ENCODE measurements around the gene VDAC1.
"Not testable (repeated sequence)": the region's sequence is repeated elsewhere in the genome, so short reads cannot be mapped to it uniquely, and the experiment has no call there.

Gene VDAC1

GRCh38 chr5:133983674-133984073 is 21.1 kb downstream of the VDAC1 start:
- Histone ChIP-seq H3K9ac (ENCODE audit: low read depth in 1 of 2, low read length in 2 of 2) (no peak overlapping the region), H3K36me3 (ENCODE audit: control insufficient read depth in 1 of 2, insufficient read depth in 2 of 2, low read length in 2 of 2) (peaks cover 10 to 83% of the 10 kb centered on the region in 2 donors), H3K4me1 (ENCODE audit: control insufficient read depth in 1 of 2, insufficient read depth in 2 of 2, low read length in 2 of 2) (no peaks in the 10 kb centered on the region), H3K9me3 (ENCODE audit: control insufficient read depth in 1 of 2, low read length in 2 of 2) (no peaks in the 10 kb centered on the region), H3K27me3 (ENCODE audit: control insufficient read depth in 1 of 2, insufficient read depth in 2 of 2, low read length in 2 of 2) (no peaks in the 10 kb centered on the region), H3K4me3 (ENCODE audit: low read depth in 1 of 2, low read length in 2 of 2) (no peak overlapping the region), H3K27ac (ENCODE audit: low read depth, low read length) (no peak overlapping the region)

GRCh38 chr5:133981714-133982113 is 23.1 kb downstream of the VDAC1 start:
- no peaks in the 10 kb centered on the region for H3K4me1 ChIP-seq (ENCODE audit: control insufficient read depth in 1 of 2, insufficient read depth in 2 of 2, low read length in 2 of 2)
- no peaks in the 10 kb centered on the region for H3K9me3 ChIP-seq (ENCODE audit: control insufficient read depth in 1 of 2, low read length in 2 of 2)
- no peak overlapping the region for H3K27ac ChIP-seq (ENCODE audit: low read depth, low read length)
- H3K9ac ChIP-seq (ENCODE audit: low read depth in 1 of 2, low read length in 2 of 2) = no peak overlapping the region
- H3K27me3 ChIP-seq (ENCODE audit: control insufficient read depth in 1 of 2, insufficient read depth in 2 of 2, low read length in 2 of 2) = no peaks in the 10 kb centered on the region
- H3K4me3 ChIP-seq (ENCODE audit: low read depth in 1 of 2, low read length in 2 of 2) = no peak overlapping the region
- peaks cover 14 to 87% of the 10 kb centered on the region in 2 donors for H3K36me3 ChIP-seq (ENCODE audit: control insufficient read depth in 1 of 2, insufficient read depth in 2 of 2, low read length in 2 of 2)

- peaks cover 14 to 87% of the 10 kb centered on the region in 2 donors for H3K36me3 ChIP-seq (ENCODE audit: control insufficient read depth in 1 of 2, insufficient read depth in 2 of 2, low read length in 2 of 2)
- no peak overlapping the region for H3K27ac ChIP-seq (ENCODE audit: low read depth, low read length)
- H3K4me3 ChIP-seq (ENCODE audit: low read depth in 1 of 2, low read length in 2 of 2) = no peak overlapping the region
- no peaks in the 10 kb centered on the region for H3K27me3 ChIP-seq (ENCODE audit: control insufficient read depth in 1 of 2, insufficient read depth in 2 of 2, low read length in 2 of 2)
- no peak overlapping the region for H3K9ac ChIP-seq (ENCODE audit: low read depth in 1 of 2, low read length in 2 of 2)
- no peaks in the 10 kb centered on the region for H3K4me1 ChIP-seq (ENCODE audit: control insufficient read depth in 1 of 2, insufficient read depth in 2 of 2, low read length in 2 of 2)
- H3K9me3 ChIP-seq (ENCODE audit: control insufficient read depth in 1 of 2, low read length in 2 of 2) = no peaks in the 10 kb centered on the region
Observed at GRCh38 chr5:133980652-133981051, 24.1 kb downstream of the VDAC1 start.

GRCh38 chr5:133978943-133979342 is 25.8 kb downstream of the VDAC1 start:
- Histone ChIP-seq H3K4me3 (ENCODE audit: low read depth in 1 of 2, low read length in 2 of 2) (no peak overlapping the region), H3K27me3 (ENCODE audit: control insufficient read depth in 1 of 2, insufficient read depth in 2 of 2, low read length in 2 of 2) (no peaks in the 10 kb centered on the region), H3K9ac (ENCODE audit: low read depth in 1 of 2, low read length in 2 of 2) (no peak overlapping the region), H3K36me3 (ENCODE audit: control insufficient read depth in 1 of 2, insufficient read depth in 2 of 2, low read length in 2 of 2) (peaks cover 23 to 89% of the 10 kb centered on the region in 2 donors), H3K27ac (ENCODE audit: low read depth, low read length) (no peak overlapping the region), H3K9me3 (ENCODE audit: control insufficient read depth in 1 of 2, low read length in 2 of 2) (no peaks in the 10 kb centered on the region), H3K4me1 (ENCODE audit: control insufficient read depth in 1 of 2, insufficient read depth in 2 of 2, low read length in 2 of 2) (no peaks in the 10 kb centered on the region)

DNA sequence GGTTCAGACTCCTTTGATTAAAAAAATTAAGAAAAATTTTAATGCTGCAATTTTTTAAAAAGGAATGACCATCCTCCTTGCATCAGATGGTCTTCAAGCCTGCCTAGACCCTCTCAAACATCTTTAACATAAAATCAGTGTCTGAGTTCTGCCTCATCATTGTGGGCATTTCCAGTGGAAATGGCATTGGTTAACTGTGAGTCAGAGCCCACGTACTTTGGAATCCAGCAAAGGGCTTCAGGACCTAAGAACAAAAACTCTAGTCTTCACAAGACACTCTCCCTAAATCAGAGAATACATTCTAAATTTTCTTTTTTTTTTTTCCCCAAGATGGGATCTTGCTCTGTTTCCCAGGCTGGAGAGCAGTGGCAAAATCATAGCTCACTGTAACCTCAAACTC is 26.9 kb downstream of the VDAC1 start:
- peaks cover 31 to 91% of the 10 kb centered on the region in 2 donors for H3K36me3 ChIP-seq (ENCODE audit: control insufficient read depth in 1 of 2, insufficient read depth in 2 of 2, low read length in 2 of 2)
- no peaks in the 10 kb centered on the region for H3K27me3 ChIP-seq (ENCODE audit: control insufficient read depth in 1 of 2, insufficient read depth in 2 of 2, low read length in 2 of 2)
- no peaks in the 10 kb centered on the region for H3K9me3 ChIP-seq (ENCODE audit: control insufficient read depth in 1 of 2, low read length in 2 of 2)
- no peak overlapping the region for H3K4me3 ChIP-seq (ENCODE audit: low read depth in 1 of 2, low read length in 2 of 2)
- H3K4me1 ChIP-seq (ENCODE audit: control insufficient read depth in 1 of 2, insufficient read depth in 2 of 2, low read length in 2 of 2) = no peaks in the 10 kb centered on the region
- H3K9ac ChIP-seq (ENCODE audit: low read depth in 1 of 2, low read length in 2 of 2) = no peak overlapping the region
- no peak overlapping the region for H3K27ac ChIP-seq (ENCODE audit: low read depth, low read length)

GRCh38 chr5:133977161-133977787 is 27.5 kb downstream of the VDAC1 start:
- H3K36me3 ChIP-seq (ENCODE audit: control insufficient read depth in 1 of 2, insufficient read depth in 2 of 2, low read length in 2 of 2) = peaks cover 32 to 89% of the 10 kb centered on the region in 2 donors
- no peak overlapping the region for H3K9ac ChIP-seq (ENCODE audit: low read depth in 1 of 2, low read length in 2 of 2)
- no peaks in the 10 kb centered on the region for H3K27me3 ChIP-seq (ENCODE audit: control insufficient read depth in 1 of 2, insufficient read depth in 2 of 2, low read length in 2 of 2)
- no peaks in the 10 kb centered on the region for H3K4me1 ChIP-seq (ENCODE audit: control insufficient read depth in 1 of 2, insufficient read depth in 2 of 2, low read length in 2 of 2)
- H3K27ac ChIP-seq (ENCODE audit: low read depth, low read length) = no peak overlapping the region
- H3K4me3 ChIP-seq (ENCODE audit: low read depth in 1 of 2, low read length in 2 of 2) = no peak overlapping the region
- no peaks in the 10 kb centered on the region for H3K9me3 ChIP-seq (ENCODE audit: control insufficient read depth in 1 of 2, low read length in 2 of 2)

- H3K4me1 ChIP-seq (ENCODE audit: control insufficient read depth in 1 of 2, insufficient read depth in 2 of 2, low read length in 2 of 2); H3K9me3 ChIP-seq (ENCODE audit: control insufficient read depth in 1 of 2, low read length in 2 of 2); H3K27ac ChIP-seq (ENCODE audit: low read depth, low read length); H3K4me3 ChIP-seq (ENCODE audit: low read depth in 1 of 2, low read length in 2 of 2); H3K9ac ChIP-seq (ENCODE audit: low read depth in 1 of 2, low read length in 2 of 2); H3K27me3 ChIP-seq (ENCODE audit: control insufficient read depth in 1 of 2, insufficient read depth in 2 of 2, low read length in 2 of 2): not testable (repeated sequence)
- peaks cover 28 to 78% of the 10 kb centered on the region in 2 donors for H3K36me3 ChIP-seq (ENCODE audit: control insufficient read depth in 1 of 2, insufficient read depth in 2 of 2, low read length in 2 of 2)
Observed at GRCh38 chr5:133975546-133975945, 29.2 kb downstream of the VDAC1 start.

- Histone ChIP-seq H3K27ac (ENCODE audit: low read depth, low read length) (no peak overlapping the region), H3K9me3 (ENCODE audit: control insufficient read depth in 1 of 2, low read length in 2 of 2) (no peaks in the 10 kb centered on the region), H3K9ac (ENCODE audit: low read depth in 1 of 2, low read length in 2 of 2) (no peak overlapping the region), H3K4me3 (ENCODE audit: low read depth in 1 of 2, low read length in 2 of 2) (no peak overlapping the region), H3K36me3 (ENCODE audit: control insufficient read depth in 1 of 2, insufficient read depth in 2 of 2, low read length in 2 of 2) (peaks cover 28 to 66% of the 10 kb centered on the region in 2 donors), H3K27me3 (ENCODE audit: control insufficient read depth in 1 of 2, insufficient read depth in 2 of 2, low read length in 2 of 2) (no peaks in the 10 kb centered on the region), H3K4me1 (ENCODE audit: control insufficient read depth in 1 of 2, insufficient read depth in 2 of 2, low read length in 2 of 2) (no peaks in the 10 kb centered on the region)
Observed at GRCh38 chr5:133974142-133974541, 30.6 kb downstream of the VDAC1 start.

- H3K4me3 ChIP-seq (ENCODE audit: low read depth in 1 of 2, low read length in 2 of 2) = no peak overlapping the region
- no peak overlapping the region for H3K9ac ChIP-seq (ENCODE audit: low read depth in 1 of 2, low read length in 2 of 2)
- no peaks in the 10 kb centered on the region for H3K27me3 ChIP-seq (ENCODE audit: control insufficient read depth in 1 of 2, insufficient read depth in 2 of 2, low read length in 2 of 2)
- H3K27ac ChIP-seq (ENCODE audit: low read depth, low read length) = no peak overlapping the region
- peaks cover 25 to 33% of the 10 kb centered on the region in 2 donors for H3K36me3 ChIP-seq (ENCODE audit: control insufficient read depth in 1 of 2, insufficient read depth in 2 of 2, low read length in 2 of 2)
- H3K9me3 ChIP-seq (ENCODE audit: control insufficient read depth in 1 of 2, low read length in 2 of 2) = no peaks in the 10 kb centered on the region
- H3K4me1 ChIP-seq (ENCODE audit: control insufficient read depth in 1 of 2, insufficient read depth in 2 of 2, low read length in 2 of 2) = peaks cover 9% of the 10 kb centered on the region in 2 donors
Observed at GRCh38 chr5:133970325-133970909, 34.4 kb downstream of the VDAC1 start.

- H3K4me3 ChIP-seq (ENCODE audit: low read depth in 1 of 2, low read length in 2 of 2) = no peak overlapping the region
- H3K9ac ChIP-seq (ENCODE audit: low read depth in 1 of 2, low read length in 2 of 2) = no peak overlapping the region
- no peak overlapping the region for H3K27ac ChIP-seq (ENCODE audit: low read depth, low read length)
Observed at GRCh38 chr5:133969654-133970324, 35.0 kb downstream of the VDAC1 start.

More at GRCh38 chr5:133969654-133970324, 35.0 kb downstream of the VDAC1 start:
- no peaks in the 10 kb centered on the region for H3K27me3 ChIP-seq (ENCODE audit: control insufficient read depth in 1 of 2, insufficient read depth in 2 of 2, low read length in 2 of 2)
- H3K36me3 ChIP-seq (ENCODE audit: control insufficient read depth in 1 of 2, insufficient read depth in 2 of 2, low read length in 2 of 2) = peaks cover 21 to 26% of the 10 kb centered on the region in 2 donors
- peaks cover 9% of the 10 kb centered on the region in 2 donors for H3K4me1 ChIP-seq (ENCODE audit: control insufficient read depth in 1 of 2, insufficient read depth in 2 of 2, low read length in 2 of 2)
- no peaks in the 10 kb centered on the region for H3K9me3 ChIP-seq (ENCODE audit: control insufficient read depth in 1 of 2, low read length in 2 of 2)

All from duodenal mucosa (tissue), 2 donors.